HTERT RPE-1 (cell line): ENCODE results near the gene SLC25A45.

Experiments used
- in situ Hi-C: fragments of 300-500 bp; cut with MboI; formaldehyde crosslinking; loops from 4 replicates; pipeline ENCODE4 v1.14.3; 2020; ENCODE audit warnings: low sequenced_read_pairs

Gene SLC25A45, protein sequence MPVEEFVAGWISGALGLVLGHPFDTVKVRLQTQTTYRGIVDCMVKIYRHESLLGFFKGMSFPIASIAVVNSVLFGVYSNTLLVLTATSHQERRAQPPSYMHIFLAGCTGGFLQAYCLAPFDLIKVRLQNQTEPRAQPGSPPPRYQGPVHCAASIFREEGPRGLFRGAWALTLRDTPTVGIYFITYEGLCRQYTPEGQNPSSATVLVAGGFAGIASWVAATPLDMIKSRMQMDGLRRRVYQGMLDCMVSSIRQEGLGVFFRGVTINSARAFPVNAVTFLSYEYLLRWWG

DNA sequence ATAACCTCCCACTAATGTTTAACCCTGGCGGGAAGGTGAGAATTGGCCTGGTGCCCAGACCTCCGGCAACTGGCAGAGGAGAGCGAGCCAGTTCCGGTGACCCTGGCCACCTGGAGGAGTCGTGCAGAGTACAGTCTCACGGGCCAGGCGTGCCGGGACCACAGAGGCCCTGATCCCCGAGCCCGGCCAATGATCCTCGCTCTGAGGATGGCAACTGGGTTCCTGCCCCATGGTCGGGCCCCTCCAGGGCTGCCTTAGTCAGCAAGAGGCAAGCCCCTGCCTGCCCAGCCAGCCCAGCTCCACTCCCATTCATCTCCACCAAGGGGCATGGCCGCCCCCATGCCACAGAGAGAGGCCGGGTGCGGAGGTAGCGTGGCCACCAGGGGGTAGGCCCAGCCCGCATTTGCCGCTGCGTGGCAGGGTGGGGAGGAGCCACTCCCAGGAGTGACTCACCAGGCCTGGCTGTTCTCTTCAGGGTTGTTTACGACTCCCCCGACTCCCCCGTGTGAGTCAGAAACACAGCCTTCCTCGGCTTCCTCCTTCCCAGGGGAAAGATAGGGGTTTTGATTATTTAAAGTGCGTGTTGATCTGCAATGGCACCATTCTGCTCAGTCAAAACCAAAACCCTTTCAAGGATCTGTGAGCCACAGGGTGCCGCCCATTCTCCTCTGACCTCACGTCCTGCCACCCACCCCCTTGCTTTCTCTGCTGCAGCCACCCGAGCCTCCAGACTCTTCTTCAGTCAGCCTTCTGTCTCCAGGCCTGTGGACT lies at the start of gene SLC25A45:
TSS of gene SLC25A45 (minus strand) at position 614 of the 771 bp plus-strand sequence. CDS start 695 bp downstream, outside the sequence.
- in situ Hi-C loops: no loop called here

DNA sequence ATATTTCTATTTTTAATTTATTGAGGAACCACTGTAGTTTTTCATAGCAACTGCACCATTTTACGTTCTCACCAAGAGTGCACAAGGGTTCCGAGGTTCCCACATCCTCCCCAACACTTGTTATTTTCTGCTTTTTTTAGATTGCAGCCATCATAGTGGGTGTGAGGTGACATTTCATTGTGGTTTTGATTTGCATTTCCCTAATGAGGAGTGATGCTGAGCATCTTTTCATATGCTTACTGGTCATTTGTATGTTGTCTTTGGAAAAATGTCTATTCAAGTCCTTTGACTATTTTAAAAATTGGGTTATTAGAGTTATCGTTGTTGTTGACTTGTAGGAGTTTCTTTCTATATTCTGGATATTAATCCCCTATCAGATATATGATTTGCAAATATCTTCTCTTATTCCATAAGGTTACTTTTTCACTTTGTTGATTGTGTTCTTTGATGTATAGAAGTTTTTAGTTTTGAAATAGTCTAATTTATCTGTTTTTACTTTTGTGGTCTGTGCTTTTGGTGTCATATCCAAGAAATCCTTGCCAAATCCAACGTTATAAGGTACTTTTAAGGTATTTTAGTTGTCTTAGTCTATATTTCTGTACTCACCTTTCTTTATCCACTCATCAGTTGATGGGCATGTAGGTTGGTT lies 49.1 kb upstream of the SLC25A45 start:
- in situ Hi-C loops: no loop called here

DNA sequence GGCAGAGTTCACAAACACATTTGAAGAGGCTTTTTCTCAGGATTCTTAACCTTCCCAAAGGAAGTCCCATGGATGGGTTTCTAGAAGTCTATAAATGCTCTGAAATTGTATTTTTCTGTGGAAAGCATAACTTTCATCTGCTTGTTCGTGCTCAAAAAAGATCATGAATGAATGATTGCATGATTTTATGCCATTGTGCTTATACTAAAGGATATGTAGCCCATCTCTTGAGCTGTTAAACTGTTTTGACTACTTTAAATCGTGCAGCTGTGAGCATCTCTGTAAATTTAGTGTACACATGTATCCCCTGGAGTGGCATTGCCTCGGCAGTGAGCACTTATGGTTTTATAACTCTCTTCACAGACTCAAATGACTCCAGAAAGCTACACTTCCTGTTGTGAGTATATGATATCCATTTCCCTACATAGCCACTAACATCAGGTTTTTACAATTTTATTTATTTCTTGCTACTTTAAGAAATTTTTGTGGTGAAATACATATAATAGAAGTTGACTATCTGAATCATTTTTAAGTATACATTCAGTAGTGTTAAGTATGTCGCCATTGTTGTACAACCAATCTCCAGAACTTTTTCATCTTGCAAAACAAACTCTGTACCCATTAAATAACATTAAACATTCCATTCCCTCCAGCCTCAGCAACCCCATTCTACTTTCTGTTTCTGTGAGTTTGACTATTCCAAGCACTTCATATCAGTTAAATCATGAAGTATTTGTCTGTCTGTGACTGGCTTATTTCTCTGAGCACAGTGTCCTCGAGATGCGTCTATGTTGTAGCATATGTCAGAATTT lies 48.2 kb upstream of the SLC25A45 start:
- in situ Hi-C loops: no loop called here

DNA sequence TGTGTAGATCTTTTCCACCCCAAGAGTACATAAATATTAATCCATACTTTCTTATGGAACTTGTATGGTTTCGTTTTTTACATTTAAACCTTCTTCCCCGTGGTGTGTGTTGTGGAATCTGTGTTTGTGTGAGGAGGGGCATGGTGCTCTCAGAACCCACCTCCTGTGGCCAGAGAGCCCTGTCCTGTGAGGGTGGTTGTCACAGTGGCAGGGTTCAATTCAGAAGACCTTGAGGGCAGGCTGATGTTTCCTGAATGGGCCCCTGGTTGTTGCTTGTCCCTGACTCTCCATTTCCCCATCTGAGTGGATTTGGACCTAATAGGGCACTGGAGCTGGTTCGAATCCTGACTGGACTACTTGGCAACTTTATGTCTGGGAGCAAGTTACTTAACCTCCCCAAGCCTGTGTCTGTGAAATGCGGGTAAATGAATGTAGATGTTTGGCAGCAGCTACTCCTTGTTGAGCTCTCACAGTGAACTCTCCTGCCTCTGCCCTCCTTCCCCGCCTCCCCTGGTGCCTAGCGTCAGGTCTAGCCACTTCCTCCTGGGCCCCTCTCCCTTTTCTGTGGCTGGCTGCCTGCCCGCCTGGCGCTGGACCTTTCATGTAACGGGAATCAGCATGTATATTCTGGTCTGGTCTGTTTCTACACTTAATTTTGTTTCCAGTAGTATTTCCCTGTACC lies 47.4 kb upstream of the SLC25A45 start:
- in situ Hi-C loops: no loop called here

DNA sequence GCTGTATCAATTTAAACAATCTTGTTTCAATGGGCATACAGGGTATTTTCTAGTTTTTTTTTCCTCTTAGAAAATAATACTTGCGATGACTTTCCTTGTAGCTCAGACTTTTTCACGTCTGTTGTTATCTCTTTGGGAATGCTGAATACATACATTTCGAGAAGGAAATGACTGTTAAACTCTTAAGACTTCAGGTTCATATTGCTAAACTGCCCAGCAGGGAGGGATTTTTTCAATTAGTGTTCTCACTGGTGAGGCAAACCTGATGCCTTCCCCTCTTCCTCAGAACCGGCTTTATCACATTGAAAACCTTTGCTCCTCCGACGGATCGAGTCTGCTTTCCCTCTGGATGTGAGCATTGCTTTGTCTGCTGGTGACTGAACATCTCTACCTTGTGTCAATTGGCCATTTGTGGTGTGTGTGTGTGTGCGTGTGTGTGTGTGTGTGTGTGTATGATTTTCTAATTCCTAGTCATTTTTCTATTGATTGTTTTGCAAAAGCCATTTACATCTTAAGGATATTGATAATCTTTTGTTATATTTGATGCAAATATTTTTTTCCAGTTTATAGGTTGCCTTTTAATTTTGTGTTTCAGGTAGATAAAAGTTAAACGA lies 46.7 kb upstream of the SLC25A45 start:
- in situ Hi-C loops: no loop called here

DNA sequence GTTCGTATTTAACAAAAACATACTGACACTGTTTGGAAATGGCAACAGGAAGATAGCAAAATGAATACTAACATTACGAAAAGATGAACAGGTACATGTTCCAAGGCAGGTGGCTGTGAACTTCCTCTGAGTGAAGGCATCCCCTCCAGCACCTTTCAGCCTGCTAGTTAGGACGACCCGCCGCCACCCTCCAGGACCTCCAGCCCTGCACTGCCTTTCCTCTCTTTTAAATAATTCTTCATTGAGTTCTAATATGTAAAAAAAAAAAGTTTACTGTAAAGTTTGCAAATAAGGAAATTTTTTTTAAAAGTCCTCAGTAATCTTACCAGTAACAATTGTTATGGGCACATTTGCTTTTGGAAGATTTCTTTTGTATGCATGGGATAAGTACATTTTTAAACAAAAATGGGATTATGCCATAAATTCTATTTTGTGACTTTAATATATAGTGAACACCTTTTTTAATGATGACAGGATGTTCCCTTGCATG lies 46.2 kb upstream of the SLC25A45 start:
- in situ Hi-C loops: no loop called here

DNA sequence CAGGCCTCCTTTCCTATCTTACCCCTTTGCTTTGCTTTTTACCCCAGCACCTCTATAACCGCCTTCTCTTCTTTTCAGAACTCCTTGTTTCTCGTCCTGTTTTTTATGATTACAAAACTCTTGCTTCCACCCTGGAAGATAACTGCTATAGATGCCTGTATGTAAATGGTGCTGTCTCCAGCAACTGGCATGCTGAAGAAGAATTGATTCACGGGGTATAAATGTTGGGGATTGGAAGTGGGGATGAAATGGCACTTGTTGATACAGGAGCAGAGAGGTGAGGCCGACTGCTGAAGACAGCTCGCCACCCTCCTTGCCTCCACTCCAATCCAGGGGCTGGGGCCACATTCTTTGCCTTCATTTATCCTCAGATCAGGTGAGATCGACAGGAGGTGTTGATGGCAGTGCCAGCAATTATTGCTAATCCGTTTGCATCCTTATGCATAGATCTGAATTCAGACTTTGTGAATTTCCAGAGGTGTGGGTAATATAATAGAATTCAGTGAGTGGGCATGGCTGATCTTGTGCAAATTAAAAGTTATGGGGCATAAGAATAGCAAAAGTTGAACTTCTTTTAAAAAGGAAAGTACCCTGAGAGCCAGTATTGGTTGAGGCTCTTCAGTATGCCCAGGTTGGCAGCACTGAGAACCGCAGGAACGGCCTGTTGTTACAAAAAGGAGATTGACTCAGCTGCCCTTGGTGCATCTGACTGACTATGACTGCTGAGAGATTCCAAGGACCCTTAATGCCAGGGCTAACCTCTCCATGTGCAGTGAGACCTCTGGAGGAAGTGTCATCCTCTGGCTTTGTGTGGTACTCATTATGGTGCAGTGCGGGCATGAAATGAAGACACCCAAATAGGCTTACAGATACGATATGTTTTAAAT lies 45.5 kb upstream of the SLC25A45 start:
- in situ Hi-C loops: no loop called here

DNA sequence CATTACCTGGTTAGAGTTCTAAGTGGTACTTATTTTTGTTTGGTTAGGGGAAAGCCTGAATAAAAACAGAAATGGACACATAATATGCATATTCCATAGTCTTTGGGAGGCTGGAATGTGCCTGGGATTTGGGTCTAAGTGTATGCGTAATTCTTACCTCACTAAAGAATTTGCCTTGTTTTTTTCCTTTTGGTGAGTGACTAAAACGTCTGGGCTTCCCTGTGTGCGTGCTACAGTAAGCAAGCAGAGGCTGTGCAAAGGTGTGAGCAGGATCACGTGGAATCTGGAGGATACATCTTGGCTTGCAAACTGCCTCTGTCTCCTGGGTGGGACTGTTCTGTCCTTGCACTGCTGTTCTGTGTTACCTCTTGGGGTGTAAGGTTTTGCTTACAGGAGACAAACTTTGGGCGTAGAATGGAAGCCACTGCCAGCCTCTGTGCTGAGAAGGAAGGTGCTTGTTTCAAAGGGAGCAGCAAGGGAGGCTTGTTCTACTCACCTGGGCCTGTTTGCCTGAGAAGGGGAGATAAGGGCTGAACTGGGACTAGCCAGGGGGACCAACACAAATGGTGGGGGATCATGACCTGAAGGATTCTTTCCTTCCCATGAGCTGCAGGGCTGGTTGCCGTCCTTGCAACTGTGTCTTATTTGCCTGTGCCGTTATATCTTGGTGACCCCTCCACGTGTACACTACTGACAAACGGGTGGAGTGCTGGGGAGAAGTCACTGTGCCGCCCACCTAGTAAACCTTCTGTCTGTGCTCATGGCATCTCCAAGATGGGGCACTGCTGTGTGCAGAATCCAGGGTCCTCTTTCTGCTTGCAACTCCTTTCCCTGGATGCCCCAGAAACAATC lies 44.6 kb upstream of the SLC25A45 start:
- in situ Hi-C loops: no loop called here

DNA sequence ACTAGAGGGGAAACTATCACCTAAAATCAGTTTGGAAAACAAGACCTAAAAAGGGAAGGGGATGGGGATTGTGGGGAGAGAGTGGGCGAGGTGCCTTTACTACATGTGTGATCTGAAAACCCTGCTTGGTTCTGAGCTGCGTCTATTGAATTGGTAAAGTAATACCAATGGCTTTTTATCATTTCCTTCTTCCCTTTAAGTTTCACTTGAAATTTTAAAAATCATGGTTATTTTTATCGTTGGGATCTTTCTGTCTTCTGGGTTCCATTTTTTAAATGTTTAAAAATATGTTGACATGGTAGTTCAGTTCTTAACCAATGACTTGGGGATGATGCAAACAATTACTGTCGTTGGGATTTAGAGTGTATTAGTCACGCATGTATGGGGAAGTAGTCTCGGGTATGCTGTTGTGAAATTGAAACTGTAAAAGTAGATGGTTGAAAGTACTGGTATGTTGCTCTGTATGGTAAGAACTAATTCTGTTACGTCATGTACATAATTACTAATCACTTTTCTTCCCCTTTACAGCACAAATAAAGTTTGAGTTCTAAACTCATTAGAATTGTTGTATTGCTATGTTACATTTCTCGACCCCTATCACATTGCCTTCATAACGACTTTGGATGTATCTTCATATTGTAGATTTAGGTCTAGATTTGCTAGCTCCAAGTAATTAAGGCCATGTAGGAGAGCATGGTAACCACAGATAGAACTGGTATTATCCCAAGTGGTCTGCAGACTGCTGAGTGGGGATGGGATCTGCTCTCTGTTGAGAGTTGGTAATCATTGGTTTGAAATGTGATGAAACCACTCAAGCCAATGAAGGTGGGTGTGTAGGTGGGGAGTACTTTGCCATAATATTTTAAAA lies 43.8 kb upstream of the SLC25A45 start:
- in situ Hi-C loops: no loop called here

DNA sequence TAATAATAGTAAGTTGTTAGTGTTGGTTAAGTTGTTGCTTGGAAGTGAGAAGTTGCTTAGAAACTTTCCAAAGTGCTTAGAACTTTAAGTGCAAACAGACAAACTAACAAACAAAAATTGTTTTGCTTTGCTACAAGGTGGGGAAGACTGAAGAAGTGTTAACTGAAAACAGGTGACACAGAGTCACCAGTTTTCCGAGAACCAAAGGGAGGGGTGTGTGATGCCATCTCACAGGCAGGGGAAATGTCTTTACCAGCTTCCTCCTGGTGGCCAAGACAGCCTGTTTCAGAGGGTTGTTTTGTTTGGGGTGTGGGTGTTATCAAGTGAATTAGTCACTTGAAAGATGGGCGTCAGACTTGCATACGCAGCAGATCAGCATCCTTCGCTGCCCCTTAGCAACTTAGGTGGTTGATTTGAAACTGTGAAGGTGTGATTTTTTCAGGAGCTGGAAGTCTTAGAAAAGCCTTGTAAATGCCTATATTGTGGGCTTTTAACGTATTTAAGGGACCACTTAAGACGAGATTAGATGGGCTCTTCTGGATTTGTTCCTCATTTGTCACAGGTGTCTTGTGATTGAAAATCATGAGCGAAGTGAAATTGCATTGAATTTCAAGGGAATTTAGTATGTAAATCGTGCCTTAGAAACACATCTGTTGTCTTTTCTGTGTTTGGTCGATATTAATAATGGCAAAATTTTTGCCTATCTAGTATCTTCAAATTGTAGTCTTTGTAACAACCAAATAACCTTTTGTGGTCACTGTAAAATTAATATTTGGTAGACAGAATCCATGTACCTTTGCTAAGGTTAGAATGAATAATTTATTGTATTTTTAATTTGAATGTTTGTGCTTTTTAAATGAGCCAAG lies 42.9 kb upstream of the SLC25A45 start:
- in situ Hi-C loops: no loop called here

DNA sequence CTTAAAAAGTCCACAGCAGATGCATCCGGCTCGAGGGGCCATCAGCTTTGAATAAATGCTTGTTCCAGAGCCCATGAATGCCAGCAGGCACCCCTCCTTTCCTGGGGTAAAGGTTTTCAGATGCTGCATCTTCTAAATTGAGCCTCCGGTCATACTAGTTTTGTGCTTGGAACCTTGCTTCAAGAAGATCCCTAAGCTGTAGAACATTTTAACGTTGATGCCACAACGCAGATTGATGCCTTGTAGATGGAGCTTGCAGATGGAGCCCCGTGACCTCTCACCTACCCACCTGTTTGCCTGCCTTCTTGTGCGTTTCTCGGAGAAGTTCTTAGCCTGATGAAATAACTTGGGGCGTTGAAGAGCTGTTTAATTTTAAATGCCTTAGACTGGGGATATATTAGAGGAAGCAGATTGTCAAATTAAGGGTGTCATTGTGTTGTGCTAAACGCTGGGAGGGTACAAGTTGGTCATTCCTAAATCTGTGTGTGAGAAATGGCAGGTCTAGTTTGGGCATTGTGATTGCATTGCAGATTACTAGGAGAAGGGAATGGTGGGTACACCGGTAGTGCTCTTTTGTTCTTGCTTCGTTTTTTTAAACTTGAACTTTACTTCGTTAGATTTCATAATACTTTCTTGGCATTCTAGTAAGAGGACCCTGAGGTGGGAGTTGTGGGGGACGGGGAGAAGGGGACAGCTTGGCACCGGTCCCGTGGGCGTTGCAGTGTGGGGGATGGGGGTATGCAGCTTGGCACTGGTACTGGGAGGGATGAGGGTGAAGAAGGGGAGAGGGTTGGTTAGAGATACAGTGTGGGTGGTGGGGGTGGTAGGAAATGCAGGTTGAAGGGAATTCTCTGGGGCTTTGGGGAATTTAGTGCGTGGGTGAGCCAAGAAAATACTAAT lies 42.0 kb upstream of the SLC25A45 start:
- in situ Hi-C loops: no loop called here

DNA sequence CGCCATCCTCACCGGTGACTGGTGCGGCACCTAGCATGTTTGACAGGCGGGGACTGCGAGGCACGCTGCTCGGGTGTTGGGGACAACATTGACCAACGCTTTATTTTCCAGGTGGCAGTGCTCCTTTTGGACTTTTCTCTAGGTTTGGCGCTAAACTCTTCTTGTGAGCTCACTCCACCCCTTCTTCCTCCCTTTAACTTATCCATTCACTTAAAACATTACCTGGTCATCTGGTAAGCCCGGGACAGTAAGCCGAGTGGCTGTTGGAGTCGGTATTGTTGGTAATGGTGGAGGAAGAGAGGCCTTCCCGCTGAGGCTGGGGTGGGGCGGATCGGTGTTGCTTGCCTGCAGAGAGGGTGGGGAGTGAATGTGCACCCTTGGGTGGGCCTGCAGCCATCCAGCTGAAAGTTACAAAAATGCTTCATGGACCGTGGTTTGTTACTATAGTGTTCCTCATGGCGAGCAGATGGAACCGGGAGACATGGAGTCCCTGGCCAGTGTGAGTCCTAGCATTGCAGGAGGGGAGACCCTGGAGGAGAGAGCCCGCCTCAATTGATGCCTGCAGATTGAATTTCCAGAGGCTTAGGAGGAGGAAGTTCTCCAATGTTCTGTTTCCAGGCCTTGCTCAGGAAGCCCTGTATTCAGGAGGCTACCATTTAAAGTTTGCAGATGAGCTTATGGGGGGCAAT lies 41.2 kb upstream of the SLC25A45 start:
- in situ Hi-C loops: no loop called here

DNA sequence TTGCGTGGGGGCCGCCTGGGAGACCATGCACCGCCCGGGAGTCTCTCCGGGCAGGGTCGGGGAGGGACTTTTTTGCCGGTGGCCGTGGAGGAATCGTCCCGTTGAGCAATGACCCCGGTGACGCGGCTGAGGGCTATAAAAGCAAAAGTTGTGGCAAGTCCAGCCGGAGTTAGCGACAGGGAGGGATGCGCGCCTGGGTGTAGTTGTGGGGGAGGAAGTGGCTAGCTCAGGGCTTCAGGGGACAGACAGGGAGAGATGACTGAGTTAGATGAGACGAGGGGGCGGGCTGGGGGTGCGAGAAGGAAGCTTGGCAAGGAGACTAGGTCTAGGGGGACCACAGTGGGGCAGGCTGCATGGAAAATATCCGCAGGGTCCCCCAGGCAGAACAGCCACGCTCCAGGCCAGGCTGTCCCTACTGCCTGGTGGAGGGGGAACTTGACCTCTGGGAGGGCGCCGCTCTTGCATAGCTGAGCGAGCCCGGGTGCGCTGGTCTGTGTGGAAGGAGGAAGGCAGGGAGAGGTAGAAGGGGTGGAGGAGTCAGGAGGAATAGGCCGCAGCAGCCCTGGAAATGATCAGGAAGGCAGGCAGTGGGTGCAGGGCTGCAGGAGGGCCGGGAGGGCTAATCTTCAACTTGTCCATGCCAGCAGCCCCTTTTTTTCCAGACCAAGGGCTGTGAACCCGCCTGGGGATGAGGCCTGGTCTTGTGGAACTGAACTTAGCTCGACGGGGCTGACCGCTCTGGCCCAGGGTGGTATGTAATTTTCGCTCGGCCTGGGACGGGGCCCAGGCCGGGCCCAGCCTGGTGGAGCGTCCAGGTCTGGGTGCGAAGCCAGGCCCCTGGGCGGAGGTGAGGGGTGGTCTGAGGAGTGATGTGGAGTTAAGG lies 40.4 kb upstream of the SLC25A45 start, which contains the start of gene NEAT1:
TSS of gene NEAT1 (plus strand) at position 166 of the 883 bp plus-strand sequence.
- in situ Hi-C loops: no loop called here
